Measurements from ENCODE around the gene RSRC1. TPM values are rescaled to one million over a fixed set of nuclear protein-coding genes. Genes with fewer than 3 reads are reported as not detected.

The RSRC1 gene
- total RNA-seq, 3 donors from 2014 or later: 26.6 to 41.9 (median 29.9) TPM

DNA sequence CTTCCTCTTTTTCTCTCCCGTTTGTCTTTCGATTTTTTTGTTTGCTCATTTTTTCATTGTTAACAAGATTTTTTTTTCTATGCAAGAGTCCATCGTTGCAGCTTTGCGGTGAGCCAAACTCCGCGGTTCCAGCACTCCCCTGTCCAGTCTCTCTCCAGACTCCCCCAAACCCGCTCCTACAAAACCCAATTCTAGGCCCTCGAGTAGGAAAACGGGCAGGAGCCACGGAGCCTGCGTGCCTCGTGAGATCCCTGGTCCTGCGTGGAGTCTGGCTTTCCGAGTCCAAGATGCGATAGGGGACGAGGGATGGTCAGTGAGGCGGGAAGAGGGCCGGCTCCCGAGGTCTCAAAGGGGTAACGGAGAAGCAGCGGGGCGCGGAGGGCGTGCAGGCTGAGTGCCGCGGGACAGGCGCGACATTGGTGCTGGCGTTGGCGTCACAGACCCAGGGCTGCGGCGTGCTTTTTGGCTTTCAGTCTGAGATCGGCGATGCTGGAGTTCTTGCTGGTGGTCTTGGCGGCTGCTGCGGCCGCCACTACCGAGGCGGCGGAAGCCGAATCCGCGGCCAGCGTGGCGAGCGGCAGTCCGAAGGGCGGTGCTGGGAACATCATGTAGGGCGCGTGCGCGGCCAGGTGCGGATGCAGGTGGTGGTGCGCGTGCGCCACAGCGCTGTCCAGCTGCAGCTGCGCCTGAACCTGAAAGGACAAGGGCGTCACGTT is 12.1 kb upstream of the RSRC1 start:
- H3K9me3 ChIP-seq: no peaks in the 10 kb centered on the region
- peak overlapping the region; percentile 4 for H3K4me3 ChIP-seq
- TF ChIP-seq, protein P1, sequence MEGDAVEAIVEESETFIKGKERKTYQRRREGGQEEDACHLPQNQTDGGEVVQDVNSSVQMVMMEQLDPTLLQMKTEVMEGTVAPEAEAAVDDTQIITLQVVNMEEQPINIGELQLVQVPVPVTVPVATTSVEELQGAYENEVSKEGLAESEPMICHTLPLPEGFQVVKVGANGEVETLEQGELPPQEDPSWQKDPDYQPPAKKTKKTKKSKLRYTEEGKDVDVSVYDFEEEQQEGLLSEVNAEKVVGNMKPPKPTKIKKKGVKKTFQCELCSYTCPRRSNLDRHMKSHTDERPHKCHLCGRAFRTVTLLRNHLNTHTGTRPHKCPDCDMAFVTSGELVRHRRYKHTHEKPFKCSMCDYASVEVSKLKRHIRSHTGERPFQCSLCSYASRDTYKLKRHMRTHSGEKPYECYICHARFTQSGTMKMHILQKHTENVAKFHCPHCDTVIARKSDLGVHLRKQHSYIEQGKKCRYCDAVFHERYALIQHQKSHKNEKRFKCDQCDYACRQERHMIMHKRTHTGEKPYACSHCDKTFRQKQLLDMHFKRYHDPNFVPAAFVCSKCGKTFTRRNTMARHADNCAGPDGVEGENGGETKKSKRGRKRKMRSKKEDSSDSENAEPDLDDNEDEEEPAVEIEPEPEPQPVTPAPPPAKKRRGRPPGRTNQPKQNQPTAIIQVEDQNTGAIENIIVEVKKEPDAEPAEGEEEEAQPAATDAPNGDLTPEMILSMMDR (IDR thresholded peaks at IDR 0.05): no peak
- intact Hi-C loops (cut with DNase I, micrococcal nuclease): no loop called here
- ATAC-seq (peak; percentile 100), DNase-seq (peak; percentile 81 to 89 (median 85))
- H3K36me3 ChIP-seq (ENCODE audit: low read depth): no peaks in the 10 kb centered on the region
- H3K4me1 ChIP-seq (ENCODE audit: low read depth): peaks cover under 1% of the 10 kb centered on the region

- DNase-seq (no peak), ATAC-seq (no peak)
- Histone ChIP-seq H3K4me1 (ENCODE audit: low read depth) (peaks cover 6% of the 10 kb centered on the region), H3K4me3 (no peak overlapping the region), H3K36me3 (ENCODE audit: low read depth) (no peaks in the 10 kb centered on the region), H3K9me3 (no peaks in the 10 kb centered on the region)
- intact Hi-C loops (cut with DNase I, micrococcal nuclease): no loop called here
- TF ChIP-seq, protein P1 (IDR thresholded peaks at IDR 0.05): no peak
Measured at GRCh38 chr3:158098309-158098639, 11.6 kb upstream of the RSRC1 start.

GRCh38 chr3:158098834-158099424 is 11.0 kb upstream of the RSRC1 start:
- Histone ChIP-seq H3K36me3 (ENCODE audit: low read depth) (no peaks in the 10 kb centered on the region), H3K9me3 (no peaks in the 10 kb centered on the region), H3K4me1 (ENCODE audit: low read depth) (peaks cover 12% of the 10 kb centered on the region), H3K4me3 (no peak overlapping the region)
- TF ChIP-seq, protein P1 (IDR thresholded peaks at IDR 0.05): no peak
- ATAC-seq (no peak), DNase-seq (no peak)
- intact Hi-C loops (cut with DNase I, micrococcal nuclease): no loop called here

- TF ChIP-seq, protein P1 (IDR thresholded peaks at IDR 0.05): no peak
- no peak for DNase-seq
- Histone ChIP-seq H3K4me3 (no peak overlapping the region), H3K4me1 (ENCODE audit: low read depth) (peaks cover 20% of the 10 kb centered on the region), H3K9me3 (no peaks in the 10 kb centered on the region), H3K36me3 (ENCODE audit: low read depth) (no peaks in the 10 kb centered on the region)
- intact Hi-C loops (cut with DNase I, micrococcal nuclease): no loop called here
- ATAC-seq: no peak
Measured at GRCh38 chr3:158100681-158101080, 9.2 kb upstream of the RSRC1 start.

- no peak for DNase-seq
- Histone ChIP-seq H3K4me1 (ENCODE audit: low read depth) (peaks cover 26% of the 10 kb centered on the region), H3K9me3 (no peaks in the 10 kb centered on the region), H3K36me3 (ENCODE audit: low read depth) (no peaks in the 10 kb centered on the region), H3K4me3 (no peak overlapping the region)
- TF ChIP-seq, protein P1 (IDR thresholded peaks at IDR 0.05): no peak
- ATAC-seq: no peak
- intact Hi-C loops (cut with DNase I, micrococcal nuclease): no loop called here
Measured at GRCh38 chr3:158101335-158102241, 8.3 kb upstream of the RSRC1 start.
